Measurements from ENCODE around the gene FOXS1. TPM values are rescaled to one million over a fixed set of nuclear protein-coding genes. Genes with fewer than 3 reads are reported as not detected.
"Not testable (repeated sequence)": the region's sequence is repeated elsewhere in the genome, so short reads cannot be mapped to it uniquely, and the experiment has no call there.

The FOXS1 gene
- total and polyA plus RNA-seq, 3 donors from 2014 or later, result 4.3 to 10.0 (median 4.4) TPM

DNA sequence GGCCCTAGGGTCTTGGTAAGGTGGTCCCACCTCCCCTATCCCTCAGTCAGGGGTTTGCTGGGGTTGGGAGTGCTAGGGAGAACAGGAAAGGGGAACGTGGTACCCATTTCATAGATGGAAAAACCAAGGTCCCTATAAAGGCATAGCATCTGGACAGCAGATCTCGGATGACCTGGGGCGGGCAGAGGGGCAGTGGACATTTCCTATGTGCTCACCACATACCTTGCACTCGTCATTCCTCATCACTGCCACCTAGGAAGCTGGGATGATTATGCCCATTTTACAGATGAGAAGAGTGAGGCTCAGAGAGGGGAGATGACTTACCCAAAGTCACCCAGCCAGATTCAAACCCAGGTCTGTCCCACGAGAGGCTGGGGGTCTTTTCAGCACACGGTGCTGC lies 14.2 kb downstream of the FOXS1 start:
- Histone ChIP-seq H3K9me3 (no peaks in the 10 kb centered on the region), H3K4me1 (peaks cover 21% of the 10 kb centered on the region), H3K27me3 (no peaks in the 10 kb centered on the region), H3K27ac (no peak overlapping the region), H3K36me3 (ENCODE audit: low read depth, missing control alignments) (no peaks in the 10 kb centered on the region), H3K4me3 (no peak overlapping the region)
- WGBS, 2 donors, result 87 to 94% methylated on average over 6 of the region's 6 CpGs
- no peak for DNase-seq
- intact Hi-C loops (cut with DNase I; ENCODE audit: low total_unique reads), result no loop called here
- TF ChIP-seq, protein P1, sequence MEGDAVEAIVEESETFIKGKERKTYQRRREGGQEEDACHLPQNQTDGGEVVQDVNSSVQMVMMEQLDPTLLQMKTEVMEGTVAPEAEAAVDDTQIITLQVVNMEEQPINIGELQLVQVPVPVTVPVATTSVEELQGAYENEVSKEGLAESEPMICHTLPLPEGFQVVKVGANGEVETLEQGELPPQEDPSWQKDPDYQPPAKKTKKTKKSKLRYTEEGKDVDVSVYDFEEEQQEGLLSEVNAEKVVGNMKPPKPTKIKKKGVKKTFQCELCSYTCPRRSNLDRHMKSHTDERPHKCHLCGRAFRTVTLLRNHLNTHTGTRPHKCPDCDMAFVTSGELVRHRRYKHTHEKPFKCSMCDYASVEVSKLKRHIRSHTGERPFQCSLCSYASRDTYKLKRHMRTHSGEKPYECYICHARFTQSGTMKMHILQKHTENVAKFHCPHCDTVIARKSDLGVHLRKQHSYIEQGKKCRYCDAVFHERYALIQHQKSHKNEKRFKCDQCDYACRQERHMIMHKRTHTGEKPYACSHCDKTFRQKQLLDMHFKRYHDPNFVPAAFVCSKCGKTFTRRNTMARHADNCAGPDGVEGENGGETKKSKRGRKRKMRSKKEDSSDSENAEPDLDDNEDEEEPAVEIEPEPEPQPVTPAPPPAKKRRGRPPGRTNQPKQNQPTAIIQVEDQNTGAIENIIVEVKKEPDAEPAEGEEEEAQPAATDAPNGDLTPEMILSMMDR (IDR thresholded peaks at IDR 0.05), result no peak
- TF ChIP-seq POLR2A (IDR thresholded peaks at IDR 0.05), result no peak

DNA sequence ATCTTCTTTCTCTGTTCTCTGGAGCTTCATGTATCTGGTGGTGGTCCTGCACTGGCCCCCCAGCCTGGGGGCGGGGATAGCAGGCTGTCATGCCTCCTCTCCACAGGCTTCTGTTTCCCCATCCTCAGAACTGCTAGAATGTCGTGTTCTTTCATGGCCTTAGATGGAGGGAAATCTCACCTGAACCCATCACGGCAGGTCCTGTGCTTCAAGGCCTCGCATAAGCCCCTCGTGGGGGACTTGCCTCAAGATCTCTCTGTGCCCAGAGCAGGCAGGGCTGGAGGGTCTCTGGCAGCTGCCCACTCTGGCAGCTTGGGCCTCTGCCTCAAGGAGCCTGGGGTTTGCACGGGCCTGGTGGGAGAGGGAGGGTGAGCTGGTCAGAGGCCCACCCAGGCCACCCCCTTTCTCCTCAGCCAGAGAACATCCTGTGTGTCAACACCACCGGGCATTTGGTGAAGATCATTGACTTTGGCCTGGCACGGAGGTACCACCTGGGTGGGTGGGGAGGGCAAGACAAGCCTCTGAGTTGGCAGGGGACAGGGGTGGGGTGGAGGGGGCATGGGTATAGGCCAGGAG lies 14.9 kb downstream of the FOXS1 start:
- DNase-seq, result no peak
- intact Hi-C loops (cut with DNase I; ENCODE audit: low total_unique reads), result no loop called here
- Histone ChIP-seq H3K9me3 (no peaks in the 10 kb centered on the region), H3K4me1 (peaks cover 14% of the 10 kb centered on the region), H3K27me3 (no peaks in the 10 kb centered on the region), H3K4me3 (no peak overlapping the region), H3K36me3 (ENCODE audit: low read depth, missing control alignments) (no peaks in the 10 kb centered on the region), H3K27ac (no peak overlapping the region)
- WGBS, 2 donors, result 82% methylated on average over 8 of the region's 8 CpGs
- TF ChIP-seq, protein P1 (IDR thresholded peaks at IDR 0.05), result no peak
- TF ChIP-seq POLR2A (IDR thresholded peaks at IDR 0.05), result no peak

DNA sequence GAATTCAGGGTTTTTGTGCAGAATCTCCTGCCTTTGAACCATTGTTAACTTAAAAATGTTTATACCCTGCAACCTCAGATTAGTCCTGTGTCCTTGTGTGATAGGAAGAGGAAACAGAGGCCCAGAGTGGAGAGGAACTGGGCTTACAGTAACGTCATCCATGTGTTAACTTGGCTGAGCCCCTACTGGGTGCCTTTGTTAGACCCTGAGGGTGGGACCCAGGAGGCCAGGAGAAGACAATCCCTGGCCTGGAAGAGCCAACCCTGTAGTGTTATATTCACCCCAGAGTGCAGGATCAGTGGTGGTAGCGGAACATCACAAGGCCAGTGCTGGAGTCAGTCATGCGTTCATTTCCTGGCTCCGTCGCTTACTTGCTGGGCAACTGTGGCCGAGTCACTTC lies 15.7 kb downstream of the FOXS1 start:
- Histone ChIP-seq H3K27me3 (no peaks in the 10 kb centered on the region), H3K27ac (no peak overlapping the region), H3K4me1 (peaks cover 10% of the 10 kb centered on the region), H3K9me3 (no peaks in the 10 kb centered on the region), H3K4me3 (no peak overlapping the region), H3K36me3 (ENCODE audit: low read depth, missing control alignments) (no peaks in the 10 kb centered on the region)
- no peak for DNase-seq
- intact Hi-C loops (cut with DNase I; ENCODE audit: low total_unique reads), result loop anchor here (10.0 kb wide), 1 partner anchor 125 kb away; the partner anchor contains the start of gene PDRG1
- no peak for TF ChIP-seq POLR2A (IDR thresholded peaks at IDR 0.05)
- TF ChIP-seq, protein P1 (IDR thresholded peaks at IDR 0.05), result no peak
- 90 to 92% methylated on average over 6 of the region's 6 CpGs for WGBS, 2 donors

DNA sequence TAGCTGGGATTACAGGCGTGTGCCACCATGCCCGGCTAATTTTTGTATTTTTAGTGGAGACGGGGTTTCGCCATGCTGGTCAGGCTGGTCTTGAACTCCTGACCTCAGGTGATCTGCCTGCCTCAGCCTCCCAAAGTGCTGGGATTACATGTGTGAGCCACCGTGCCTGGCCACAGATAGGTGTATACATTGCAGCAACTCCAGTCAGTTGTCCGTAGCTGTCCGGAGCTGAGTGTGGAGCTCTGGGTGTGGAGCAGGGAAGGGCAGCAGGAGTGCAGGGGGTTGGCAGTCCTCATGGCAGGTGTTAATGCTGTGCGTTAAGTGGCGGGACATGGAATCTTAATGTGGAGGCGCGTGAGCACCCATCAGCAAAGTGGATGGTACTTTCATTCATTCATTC lies 17.4 kb downstream of the FOXS1 start:
- H3K36me3 ChIP-seq (ENCODE audit: low read depth, missing control alignments); H3K9me3 ChIP-seq; H3K27ac ChIP-seq; DNase-seq; H3K4me3 ChIP-seq; H3K27me3 ChIP-seq; H3K4me1 ChIP-seq: not testable (repeated sequence)
- intact Hi-C loops (cut with DNase I; ENCODE audit: low total_unique reads), result loop anchor here (10.0 kb wide), 1 partner anchor 127 kb away; the partner anchor contains the start of gene PDRG1
- 94 to 97% methylated on average over 11 of the region's 11 CpGs for WGBS, 2 donors

DNA sequence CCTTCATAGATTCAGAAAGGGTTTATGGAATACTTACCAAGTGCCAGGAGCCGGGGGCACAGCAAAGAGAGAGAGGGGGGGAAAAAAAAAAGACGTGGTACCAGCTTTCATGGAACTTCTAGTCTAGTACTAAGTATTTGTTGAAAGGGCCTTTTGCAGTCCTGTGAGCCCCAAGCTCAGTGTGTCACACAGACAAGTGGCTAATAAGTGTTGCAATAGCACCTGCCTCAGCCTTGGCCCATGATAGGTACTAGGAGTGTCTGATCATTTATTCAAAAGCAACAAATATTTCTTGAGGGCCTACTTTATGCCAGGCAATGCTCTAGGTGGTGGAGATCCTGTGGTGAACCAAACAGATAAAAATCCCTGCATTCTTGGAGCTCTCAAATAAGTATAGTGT lies 18.3 kb downstream of the FOXS1 start:
- Histone ChIP-seq H3K36me3 (ENCODE audit: low read depth, missing control alignments) (no peaks in the 10 kb centered on the region), H3K9me3 (no peaks in the 10 kb centered on the region), H3K4me3 (no peak overlapping the region), H3K27ac (no peak overlapping the region), H3K27me3 (no peaks in the 10 kb centered on the region), H3K4me1 (peaks cover 10% of the 10 kb centered on the region)
- intact Hi-C loops (cut with DNase I; ENCODE audit: low total_unique reads), result loop anchor here (10.0 kb wide), 1 partner anchor 128 kb away; the partner anchor contains the start of gene PDRG1
- 85 to 89% methylated on average over 2 of the region's 2 CpGs for WGBS, 2 donors
- TF ChIP-seq, protein P1 (IDR thresholded peaks at IDR 0.05), result no peak
- TF ChIP-seq POLR2A (IDR thresholded peaks at IDR 0.05), result no peak
- DNase-seq, result no peak
